HG02610 (cell line): ENCODE data around the gene FGD5.

ENCODE experiments used
- ATAC-seq: cut with Tn5 transposase; IDR thresholded peaks from one replicate; pipeline ENCODE4 v1.9.1; 2021; ENCODE audit warnings: mild to moderate bottlenecking, moderate library complexity; ENCODE audit not compliant: unreplicated experiment

FGD5 gene

GRCh38 chr3:14789221-14789620, 29.5 kb upstream of the FGD5 start:
- ATAC-seq = no peak

GRCh38 chr3:14789640-14790285, 29.0 kb upstream of the FGD5 start:
- ATAC-seq = no peak

- no peak for ATAC-seq
Measured at GRCh38 chr3:14791343-14791945, 27.3 kb upstream of the FGD5 start.

DNA sequence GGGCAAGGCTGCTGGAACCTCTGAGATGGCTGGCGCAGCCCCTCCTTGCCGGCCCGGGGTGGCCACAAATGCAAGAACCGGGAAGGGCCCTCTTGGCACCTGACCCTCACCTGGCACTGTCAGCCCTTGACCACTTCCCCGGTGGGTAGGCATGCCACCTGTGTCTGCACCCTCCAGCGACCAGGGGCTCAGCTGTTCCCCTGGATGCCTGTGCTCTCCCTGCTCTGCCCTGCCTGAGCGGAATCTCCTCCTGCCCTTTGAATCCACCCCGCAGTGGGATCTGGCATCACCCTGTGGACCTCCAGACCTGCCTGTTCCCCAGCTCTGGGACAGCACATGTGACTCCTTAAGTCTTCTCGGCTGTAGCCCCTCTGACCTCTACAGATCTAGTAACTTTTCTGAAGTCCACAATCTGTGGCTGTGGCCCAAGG, 26.1 kb upstream of the FGD5 start:
- no peak for ATAC-seq

DNA sequence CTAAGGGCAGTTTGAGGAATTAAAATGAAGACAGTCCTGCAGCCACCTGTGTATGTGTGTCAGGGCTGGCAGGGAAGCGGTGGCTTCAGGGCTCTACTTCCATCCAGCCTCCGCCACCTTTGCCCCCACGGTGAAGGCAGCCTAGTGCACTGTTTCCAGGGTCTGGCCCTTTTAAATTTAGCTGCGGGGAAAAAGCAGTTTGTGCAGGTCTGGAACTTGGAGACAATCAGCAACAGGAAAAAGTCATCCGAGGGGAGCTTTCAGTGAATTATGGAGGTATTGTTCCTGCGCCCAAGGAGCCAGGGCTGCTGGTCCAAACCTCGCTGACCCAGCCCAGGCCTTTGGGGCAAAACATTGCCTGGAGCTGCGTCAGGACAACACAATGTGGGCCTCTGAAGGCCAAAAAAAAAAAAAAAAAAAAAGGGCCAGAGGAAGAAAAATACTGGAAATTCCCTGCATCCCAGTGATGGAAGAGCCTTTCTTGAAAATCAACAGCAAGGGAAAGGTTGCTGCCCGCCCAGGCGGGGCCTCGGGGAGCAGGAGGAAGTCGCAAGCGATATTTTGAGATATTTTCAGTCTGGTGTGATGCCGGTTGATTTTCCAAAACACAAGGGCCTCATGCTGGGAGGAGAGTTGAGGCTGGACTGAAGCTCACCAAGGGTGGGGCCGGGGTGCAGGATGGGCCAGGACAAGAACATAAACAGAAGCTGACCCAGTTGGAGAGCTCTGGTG, 25.5 kb upstream of the FGD5 start:
- no peak for ATAC-seq

- no peak for ATAC-seq
Measured at GRCh38 chr3:14793858-14794234, 24.9 kb upstream of the FGD5 start.

DNA sequence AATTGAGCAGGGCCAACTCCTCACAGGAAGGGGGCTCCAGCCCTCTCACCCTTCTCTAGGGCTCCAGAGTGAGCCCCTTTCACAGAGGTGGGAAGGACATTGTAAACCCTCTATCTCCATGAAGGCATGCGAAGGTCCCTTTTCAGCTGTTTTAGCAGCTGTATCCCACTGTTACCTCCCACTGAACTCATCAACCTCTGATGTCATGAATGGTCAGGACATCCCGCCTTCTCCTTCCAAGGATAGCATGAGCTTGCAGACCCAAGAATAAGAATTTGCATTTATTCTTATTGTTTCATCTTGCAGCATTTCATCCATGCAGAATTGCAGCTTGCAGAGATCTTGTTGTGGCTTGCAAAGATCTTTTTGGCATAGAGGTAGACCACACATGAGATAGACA, 24.3 kb upstream of the FGD5 start:
- no peak for ATAC-seq

- ATAC-seq = no peak
Measured at GRCh38 chr3:14795996-14796395, 22.8 kb upstream of the FGD5 start.

DNA sequence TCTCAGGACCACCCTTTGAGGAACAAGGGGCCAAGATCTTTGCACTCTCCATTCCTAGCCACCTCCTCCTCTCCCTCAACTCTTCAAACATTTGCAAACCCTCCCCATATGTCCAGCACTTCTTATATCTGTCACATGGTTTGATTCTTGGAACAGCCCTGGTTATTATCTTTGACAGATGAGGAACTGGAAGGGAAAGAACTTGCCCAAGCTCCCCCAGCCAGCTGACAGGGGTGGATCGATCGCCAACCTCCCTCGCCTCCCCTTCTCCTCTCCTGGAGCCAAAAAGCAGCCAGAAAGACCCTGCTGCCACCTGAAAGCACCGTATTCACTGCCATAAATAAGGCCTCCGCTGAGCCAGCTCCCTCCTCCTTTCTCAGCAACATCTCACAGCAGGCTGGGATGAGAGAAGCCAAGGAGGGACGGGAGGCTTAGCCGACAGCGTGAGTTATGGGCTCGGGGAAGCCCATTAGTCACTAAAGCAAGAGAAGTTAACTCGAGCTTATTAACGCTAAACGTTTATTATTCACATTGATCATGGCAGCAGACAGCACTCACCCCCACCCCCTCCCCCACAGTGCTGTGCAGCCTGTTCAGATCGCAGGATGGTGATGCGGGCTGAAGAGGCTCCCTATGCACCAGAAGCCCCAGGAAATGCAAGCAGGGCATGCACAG, 22.2 kb upstream of the FGD5 start:
- no peak for ATAC-seq

- ATAC-seq = no peak
Measured at GRCh38 chr3:14797731-14798130, 21.0 kb upstream of the FGD5 start.

DNA sequence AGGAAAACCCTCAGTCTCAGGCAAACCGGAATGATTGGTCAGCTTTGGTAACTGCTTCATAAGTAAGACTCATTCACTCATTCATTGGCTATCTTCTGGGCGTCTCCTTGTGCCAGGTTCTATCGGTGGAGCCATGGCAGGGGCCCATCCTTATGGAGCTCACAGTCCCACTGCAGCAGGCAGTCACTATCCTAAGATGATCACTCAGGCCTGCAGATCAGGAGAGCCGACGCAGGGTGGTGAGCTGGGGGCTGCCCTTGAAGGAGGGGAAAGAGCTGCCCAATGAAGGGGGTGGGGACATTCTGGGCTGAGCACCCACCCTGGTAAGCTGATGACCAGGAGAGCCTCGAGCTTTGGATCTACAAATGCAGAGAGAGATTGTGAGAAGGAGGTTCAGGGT, 20.5 kb upstream of the FGD5 start:
- no peak for ATAC-seq

DNA sequence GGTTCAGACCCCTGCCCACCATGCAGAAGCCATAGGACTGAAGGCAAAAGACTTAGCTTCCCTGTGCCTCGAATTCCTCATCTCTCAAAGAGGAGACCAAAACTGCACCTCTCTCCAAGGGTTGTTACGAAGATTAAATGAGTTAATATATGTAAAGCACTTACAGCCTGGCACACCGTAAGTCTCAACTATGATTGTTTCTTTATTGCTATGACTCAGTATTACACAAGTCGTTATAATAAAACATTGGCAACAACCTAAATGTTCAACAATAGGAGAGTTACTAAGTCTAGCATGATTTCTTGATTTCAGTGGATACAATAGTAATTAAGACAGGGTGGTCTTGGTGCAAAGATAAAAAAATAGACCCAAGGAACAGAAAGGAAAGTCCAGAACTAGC, 19.6 kb upstream of the FGD5 start:
- ATAC-seq = no peak

GRCh38 chr3:14801031-14801430, 17.7 kb upstream of the FGD5 start:
- no peak for ATAC-seq

DNA sequence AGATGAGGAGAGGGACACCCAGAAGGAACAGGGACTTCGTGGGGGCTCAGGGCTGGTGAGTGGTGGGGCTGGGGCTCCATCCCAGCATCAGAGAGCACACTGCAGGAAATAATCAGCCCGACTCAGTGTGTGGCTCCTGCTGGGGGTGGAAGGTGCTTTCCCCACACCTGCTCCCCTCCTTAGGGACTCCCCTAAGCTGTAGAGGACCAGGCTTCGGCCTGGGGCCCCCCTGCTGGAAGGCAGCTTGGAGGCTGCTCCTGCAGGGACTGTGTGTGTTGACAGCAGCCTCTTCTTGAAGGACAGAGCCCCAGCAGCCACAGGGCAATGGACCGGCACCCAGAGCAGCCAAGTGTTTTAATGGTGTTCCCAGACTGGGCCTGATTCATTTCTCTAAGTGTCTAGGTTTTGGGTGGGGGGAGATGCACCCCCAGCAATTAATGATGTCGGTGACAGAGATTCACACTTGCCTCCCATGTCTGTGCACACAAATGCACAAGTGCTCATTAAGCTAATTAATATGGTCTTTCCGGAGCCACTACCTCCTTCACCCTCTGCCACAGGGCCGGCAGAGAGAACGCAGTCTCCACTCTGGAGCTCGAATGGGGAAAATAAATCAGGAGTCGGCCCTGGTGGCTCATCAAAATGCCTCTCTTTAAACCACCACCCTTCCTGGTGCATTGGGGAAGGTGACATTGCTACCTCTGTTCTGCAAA, 16.9 kb upstream of the FGD5 start:
- ATAC-seq = no peak

- ATAC-seq = no peak
Measured at GRCh38 chr3:14802381-14802731, 16.4 kb upstream of the FGD5 start.

DNA sequence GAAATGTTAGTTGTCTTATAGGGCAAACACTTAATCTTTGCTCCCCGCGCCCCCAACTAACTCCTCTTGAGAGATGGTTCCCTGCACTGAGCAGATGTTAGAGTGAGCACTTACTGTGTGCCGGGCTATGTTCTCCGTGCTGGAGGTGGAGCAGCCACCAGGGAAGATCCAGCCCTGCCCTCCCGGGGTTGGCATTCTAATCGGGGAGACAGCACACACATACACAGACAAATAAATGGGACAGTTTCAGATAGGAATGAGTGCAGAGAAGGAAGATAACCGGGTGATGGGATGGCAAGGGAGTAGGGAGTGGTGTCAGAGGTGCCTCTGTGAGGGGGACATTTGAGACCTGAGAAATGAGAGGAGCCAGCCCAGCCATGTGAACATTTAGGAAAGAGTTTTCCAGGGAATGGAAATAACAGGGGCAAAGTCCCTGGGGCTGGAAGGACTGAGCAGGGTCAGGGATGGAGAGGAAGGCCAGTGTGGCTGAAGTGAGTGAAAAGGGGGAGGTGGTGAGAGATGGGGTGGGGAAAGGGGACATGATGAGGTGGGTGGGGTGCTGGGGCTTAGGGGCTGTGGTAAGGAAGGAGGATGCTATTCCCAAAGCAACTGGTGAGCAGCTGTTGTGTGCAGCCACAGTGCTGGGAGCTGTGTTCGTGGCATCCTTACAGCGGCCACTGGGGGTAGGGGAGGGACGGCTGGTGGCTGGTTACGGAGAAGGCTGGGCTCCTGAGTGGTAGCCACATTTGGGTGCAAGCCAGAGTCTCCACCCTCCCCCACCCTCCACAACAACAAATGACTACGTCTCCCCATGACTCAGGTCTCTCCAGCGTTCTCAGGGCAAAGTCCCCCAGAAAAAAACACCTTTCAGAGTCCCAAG, 15.4 kb upstream of the FGD5 start:
- ATAC-seq = no peak

DNA sequence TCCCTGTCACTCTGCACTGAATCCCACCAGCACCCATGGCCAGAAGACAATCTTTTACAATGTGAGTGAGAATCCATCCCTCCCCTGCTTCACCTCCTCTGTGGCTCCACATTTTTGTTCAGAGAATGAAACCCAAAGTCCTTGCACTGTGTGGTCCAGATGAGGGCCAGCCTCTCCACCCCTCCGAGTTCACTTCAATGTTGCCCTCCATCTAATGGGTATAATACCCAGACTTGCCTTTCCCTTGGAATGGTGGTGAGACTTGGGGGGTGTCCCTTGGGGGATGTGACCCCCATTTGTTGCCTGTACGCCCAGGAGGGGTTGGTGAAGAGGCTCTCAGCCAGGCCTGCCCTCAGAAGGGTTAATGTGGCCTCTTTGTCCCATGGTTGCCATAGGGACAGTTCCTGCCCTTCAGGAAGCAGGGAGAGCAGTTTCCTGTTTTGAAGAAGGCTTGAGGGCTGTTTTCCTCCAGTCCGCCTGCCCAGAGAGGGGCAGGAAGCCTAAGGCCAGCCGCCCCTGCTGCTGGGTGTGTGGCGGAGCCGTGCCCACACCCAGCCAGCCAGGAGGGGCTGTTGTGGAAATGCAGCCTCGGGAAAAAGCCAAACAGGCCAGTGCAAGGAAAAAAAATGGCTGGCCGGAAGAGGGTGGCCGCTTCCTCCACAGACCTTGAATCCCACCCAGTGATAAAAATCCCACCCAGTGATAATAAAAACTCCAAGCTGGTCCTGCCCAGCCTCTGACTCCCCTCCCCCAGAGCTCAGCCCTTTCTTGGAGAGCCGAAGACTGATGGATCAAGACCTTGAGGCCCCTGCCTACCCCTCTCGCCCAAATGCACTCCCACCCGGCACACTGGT, 14.6 kb upstream of the FGD5 start:
- ATAC-seq = no peak

DNA sequence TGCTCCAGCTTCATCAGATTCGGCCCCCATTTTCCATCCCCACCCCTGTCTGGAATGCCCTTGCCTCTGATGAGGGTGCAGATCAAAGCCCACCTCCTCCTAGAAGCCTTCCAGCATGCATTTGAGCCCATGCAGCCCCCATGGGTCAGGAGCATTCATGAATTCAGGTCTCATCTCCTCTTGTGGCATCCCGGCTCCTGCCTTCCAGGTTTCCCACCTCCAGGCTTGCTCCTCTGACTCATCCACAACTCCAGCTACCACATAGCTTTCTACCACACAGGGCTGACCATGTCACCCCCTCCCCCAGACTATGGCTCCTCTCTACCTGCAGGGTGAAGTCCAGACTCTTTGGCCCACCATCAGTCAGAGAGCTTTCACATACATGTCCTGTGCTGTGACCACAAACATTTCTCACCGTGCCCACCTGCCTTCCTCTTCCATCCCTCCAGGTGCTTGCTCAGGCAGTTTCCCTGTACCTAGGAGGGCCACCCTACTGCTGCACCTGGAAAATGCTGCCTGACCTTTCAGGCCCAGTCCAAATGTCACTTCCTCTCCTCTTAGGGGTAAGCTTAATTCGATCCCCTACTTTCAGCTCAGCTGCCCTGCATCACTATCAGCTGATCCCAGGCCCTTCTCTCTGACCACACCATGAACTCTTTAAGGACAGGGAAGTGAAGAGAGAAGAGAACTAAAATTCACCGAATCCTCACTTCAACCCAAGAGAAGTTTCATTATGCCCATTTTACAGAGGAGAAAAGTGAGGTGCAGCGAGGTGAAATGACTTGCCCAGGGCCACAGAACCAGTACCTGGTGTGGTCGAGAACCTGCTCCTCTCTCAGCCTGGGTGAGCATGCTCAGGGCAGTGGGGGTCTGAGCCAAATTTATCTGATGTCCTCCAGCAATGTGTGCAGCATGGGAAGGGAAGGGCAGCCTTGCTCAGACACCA, 13.7 kb upstream of the FGD5 start:
- ATAC-seq = no peak
